HG03175 (cell line): ENCODE measurements around the gene SQSTM1.

Source experiments
- ATAC-seq: cut with Tn5 transposase; IDR thresholded peaks from one replicate; pipeline ENCODE4 v1.9.1; 2021; ENCODE audit warnings: mild to moderate bottlenecking, moderate library complexity; ENCODE audit not compliant: unreplicated experiment

Gene SQSTM1

GRCh38 chr5:179794171-179794570 lies 26.5 kb upstream of the SQSTM1 start:
- no peak for ATAC-seq

GRCh38 chr5:179794575-179794974 lies 26.1 kb upstream of the SQSTM1 start:
- ATAC-seq: no peak

- ATAC-seq: no peak
Measured at GRCh38 chr5:179795049-179795862, 25.4 kb upstream of the SQSTM1 start.

- peak; percentile 72 for ATAC-seq
Measured at GRCh38 chr5:179795863-179796833, 24.6 kb upstream of the SQSTM1 start.

- no peak for ATAC-seq
Measured at GRCh38 chr5:179796877-179797608, 23.7 kb upstream of the SQSTM1 start.

GRCh38 chr5:179797741-179798140 lies 23.0 kb upstream of the SQSTM1 start:
- ATAC-seq: no peak

- ATAC-seq: no peak
Measured at GRCh38 chr5:179798144-179798770, 22.4 kb upstream of the SQSTM1 start.

- ATAC-seq: no peak
Measured at GRCh38 chr5:179798771-179799643, 21.7 kb upstream of the SQSTM1 start.

- no peak for ATAC-seq
Measured at GRCh38 chr5:179799644-179799973, 21.1 kb upstream of the SQSTM1 start.

GRCh38 chr5:179800071-179800695 lies 20.5 kb upstream of the SQSTM1 start:
- ATAC-seq: no peak

GRCh38 chr5:179800696-179801201 lies 20.0 kb upstream of the SQSTM1 start:
- no peak for ATAC-seq

GRCh38 chr5:179801304-179802206 lies 19.1 kb upstream of the SQSTM1 start:
- no peak for ATAC-seq

- ATAC-seq: no peak
Measured at GRCh38 chr5:179802207-179802883, 18.4 kb upstream of the SQSTM1 start.

GRCh38 chr5:179802950-179803562 lies 17.6 kb upstream of the SQSTM1 start:
- ATAC-seq: no peak

- no peak for ATAC-seq
Measured at GRCh38 chr5:179803651-179804554, 16.8 kb upstream of the SQSTM1 start.

GRCh38 chr5:179804555-179804947 lies 16.2 kb upstream of the SQSTM1 start:
- ATAC-seq: no peak
